ENCODE data around the gene HOXA5.

- TF ChIP-seq CTCF (IDR thresholded peaks at IDR 0.05; ENCODE audit: insufficient read depth, low read length) (no peak), REST (IDR thresholded peaks at IDR 0.05; ENCODE audit: insufficient replicate concordance, low read depth) (no peak), POLR2AphosphoS5 (IDR thresholded peaks at IDR 0.05; ENCODE audit: low read depth) (no peak), GABPA (IDR thresholded peaks at IDR 0.05; ENCODE audit: low read depth) (no peak)
These were observed 4.0 kb downstream of the HOXA5 start for GRCh38 chr7:27139334-27140125.

Measured in HL-60 (cell line).